Hepatocyte (in vitro differentiated cells): ENCODE results near the gene FAM83D. TPM values are rescaled to one million over a fixed set of nuclear protein-coding genes. Genes with fewer than 3 reads are reported as not detected.

ENCODE experiments used
- DNase-seq: peaks from one replicate; pipeline ENCODE4 v3.0.0-alpha.2; 2016; ENCODE audit warnings: low spot score
- H2AFZ ChIP-seq: fragments of 200-600 bp; sonication (generic); 2 replicates; pipeline ENCODE4 v1.6.0; 2016; ENCODE audit warnings: antibody characterized with exemption, mild to moderate bottlenecking
- H3K27ac ChIP-seq: fragments of 200-600 bp; sonication (generic); 2 replicates; pipeline ENCODE4 v1.5.1; 2016; ENCODE audit warnings: mild to moderate bottlenecking
- H3K27me3 ChIP-seq: fragments of 200-600 bp; sonication (generic); 2 replicates; pipeline ENCODE4 v1.6.1; 2016
- H3K36me3 ChIP-seq: fragments of 200-600 bp; sonication (generic); replicated peaks from 2 replicates; pipeline ENCODE4 v1.5.1; 2016; ENCODE audit warnings: low read depth; ENCODE audit not compliant: insufficient read depth
- H3K4me1 ChIP-seq: fragments of 200-600 bp; sonication (generic); 2 replicates; pipeline ENCODE4 v1.5.1; 2016; ENCODE audit warnings: mild to moderate bottlenecking, moderate library complexity; ENCODE audit not compliant: insufficient read depth
- H3K4me2 ChIP-seq: fragments of 200-600 bp; sonication (generic); 2 replicates; pipeline ENCODE4 v1.6.0; 2016
- H3K4me3 ChIP-seq: fragments of 200-600 bp; sonication (generic); 2 replicates; pipeline ENCODE4 v1.5.1; 2016; ENCODE audit warnings: mild to moderate bottlenecking
- H3K79me2 ChIP-seq: fragments of 200-600 bp; sonication (generic); 2 replicates; pipeline ENCODE4 v1.6.0; 2017; ENCODE audit warnings: mild to moderate bottlenecking
- H3K9me2 ChIP-seq: fragments of 200-600 bp; sonication (generic); replicated peaks from 2 replicates; pipeline ENCODE4 v1.6.0; 2017; ENCODE audit warnings: mild to moderate bottlenecking; ENCODE audit not compliant: insufficient read depth
- H3K9me3 ChIP-seq: fragments of 200-600 bp; sonication (generic); 2 replicates; pipeline ENCODE4 v1.5.1; 2016; ENCODE audit warnings: low read depth, mild to moderate bottlenecking
- H4K20me1 ChIP-seq: fragments of 200-600 bp; sonication (generic); 2 replicates; pipeline ENCODE4 v1.6.0; 2016; ENCODE audit warnings: mild to moderate bottlenecking; ENCODE audit not compliant: insufficient read depth, poor library complexity, severe bottlenecking
- EZH2 ChIP-seq: fragments of 200-600 bp; sonication (generic); IDR thresholded peaks from 2 replicates; pipeline ENCODE4 v1.6.1; 2016; ENCODE audit warnings: antibody characterized with exemption, mild to moderate bottlenecking, borderline replicate concordance
- EZH2phosphoT487 ChIP-seq: fragments of 200-600 bp; sonication (generic); IDR thresholded peaks from one replicate; pipeline ENCODE4 v1.6.1; 2018; ENCODE audit warnings: antibody characterized with exemption, mild to moderate bottlenecking, low read depth, moderate library complexity; ENCODE audit not compliant: unreplicated experiment, severe bottlenecking
- WGBS: methylation state at CpG from one replicate; pipeline ENCODE4 v1.1.6; 2016; ENCODE audit warnings: low lambda C conversion rate; ENCODE audit errors: missing lambda C conversion rate; 5-methylcytosine and 5-hydroxymethylcytosine counted together
- polyA plus RNA-seq: library from polyadenylated mRNA; unstranded; fragments of >200 nt; fragmentation: Nextera tagmentation; extraction: Ambion mirVana; gene quantifications from 2 replicates; pipeline ENCODE4 v1.2.1, GENCODE V29; 2016
- total RNA-seq: library from RNA; depleted of rRNA; stranded (reverse); fragments of >200 nt; gene quantifications from 2 replicates; pipeline ENCODE4 v1.2.3, GENCODE V29; 2014
- TF ChIP-seq, protein P1 (sequence below): fragments of 200-600 bp; sonication (generic); IDR thresholded peaks from 2 replicates; pipeline ENCODE4 v1.5.1; 2016; ENCODE audit warnings: antibody characterized with exemption, mild to moderate bottlenecking; ENCODE audit not compliant: poor library complexity

The FAM83D gene
- total and polyA plus RNA-seq, 2 experiments from 2014 or later = 5.4 to 6.3 TPM

DNA sequence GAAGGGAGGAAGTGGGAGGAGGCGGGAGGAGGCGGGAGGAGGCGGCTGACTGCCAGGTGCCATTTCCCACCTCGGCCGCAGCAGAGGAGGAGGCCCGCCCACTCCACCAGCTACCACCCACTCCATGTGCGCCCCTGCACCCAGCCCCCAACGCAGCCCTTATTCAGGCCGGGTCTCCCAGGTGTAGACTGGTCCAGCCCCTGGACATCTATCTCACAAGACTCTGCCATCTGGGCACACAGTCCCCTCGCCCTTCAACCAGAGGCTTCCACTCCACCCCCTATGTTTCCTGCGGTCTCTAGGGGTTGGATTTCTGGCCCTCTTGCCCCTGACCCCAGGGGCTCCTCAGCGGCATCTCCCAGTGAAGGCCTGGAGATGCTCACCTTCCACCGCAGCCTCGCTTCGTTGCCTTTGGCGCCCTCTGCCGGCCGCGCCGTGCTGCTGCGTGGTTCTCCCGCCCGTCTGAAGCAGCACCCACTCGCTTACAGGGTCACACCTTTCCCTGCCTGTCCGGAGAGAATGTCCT is 32.6 kb upstream of the FAM83D start:
- H3K4me2 ChIP-seq = peak overlapping the region; percentile 72
- H3K4me3 ChIP-seq = no peak overlapping the region
- DNase-seq = peak; percentile 79

DNA sequence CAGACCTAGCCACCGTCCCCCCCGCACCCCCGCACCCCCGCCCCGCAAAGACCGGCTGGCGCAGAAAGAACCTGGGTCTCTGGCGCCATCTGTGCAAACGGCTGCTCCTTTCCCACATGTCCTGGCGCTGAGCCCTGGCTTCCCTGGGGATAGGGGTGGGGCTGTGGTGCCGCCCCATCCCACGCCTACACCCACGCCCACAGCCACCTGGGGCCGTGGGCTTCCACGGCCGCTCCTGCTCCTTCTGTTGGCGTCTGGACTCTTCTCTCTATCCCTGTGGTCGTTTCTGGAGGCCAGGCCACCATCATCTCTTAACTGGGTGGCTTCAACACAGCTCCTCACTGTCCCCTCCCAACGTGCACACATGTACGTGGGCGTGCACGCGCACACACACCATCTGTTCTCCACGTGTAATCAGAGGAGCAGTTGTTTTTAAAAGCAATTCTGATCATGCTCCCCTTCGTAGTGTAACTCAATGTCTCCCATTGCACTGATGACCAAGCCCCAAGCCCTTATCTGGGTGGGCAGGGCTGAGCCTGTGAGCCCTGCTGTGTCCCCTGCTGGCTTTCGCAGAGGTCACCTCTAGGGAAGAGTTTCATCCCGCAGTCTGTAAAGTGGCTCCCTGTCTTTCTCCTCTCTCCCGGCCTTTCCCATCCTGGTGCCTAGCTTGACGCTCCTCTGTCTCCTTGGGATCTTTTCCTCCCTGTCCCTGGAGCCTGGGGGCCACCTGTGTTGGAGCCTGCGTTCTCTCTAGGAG is 31.9 kb upstream of the FAM83D start:
- Histone ChIP-seq H2AFZ (no peak overlapping the region), H3K36me3 (no peaks in the 10 kb centered on the region), H3K27me3 (peaks cover 23% of the 10 kb centered on the region), H3K4me3 (no peak overlapping the region), H3K9me3 (no peaks in the 10 kb centered on the region), H3K4me2 (peak overlapping the region; percentile 72), H3K27ac (no peak overlapping the region), H3K4me1 (no peaks in the 10 kb centered on the region), H4K20me1 (no peaks in the 10 kb centered on the region), H3K9me2 (no peaks in the 10 kb centered on the region), H3K79me2 (no peaks in the 10 kb centered on the region)
- DNase-seq = no peak
- WGBS = 30% methylated on average over 28 of the region's 30 CpGs
- TF ChIP-seq, protein P1, sequence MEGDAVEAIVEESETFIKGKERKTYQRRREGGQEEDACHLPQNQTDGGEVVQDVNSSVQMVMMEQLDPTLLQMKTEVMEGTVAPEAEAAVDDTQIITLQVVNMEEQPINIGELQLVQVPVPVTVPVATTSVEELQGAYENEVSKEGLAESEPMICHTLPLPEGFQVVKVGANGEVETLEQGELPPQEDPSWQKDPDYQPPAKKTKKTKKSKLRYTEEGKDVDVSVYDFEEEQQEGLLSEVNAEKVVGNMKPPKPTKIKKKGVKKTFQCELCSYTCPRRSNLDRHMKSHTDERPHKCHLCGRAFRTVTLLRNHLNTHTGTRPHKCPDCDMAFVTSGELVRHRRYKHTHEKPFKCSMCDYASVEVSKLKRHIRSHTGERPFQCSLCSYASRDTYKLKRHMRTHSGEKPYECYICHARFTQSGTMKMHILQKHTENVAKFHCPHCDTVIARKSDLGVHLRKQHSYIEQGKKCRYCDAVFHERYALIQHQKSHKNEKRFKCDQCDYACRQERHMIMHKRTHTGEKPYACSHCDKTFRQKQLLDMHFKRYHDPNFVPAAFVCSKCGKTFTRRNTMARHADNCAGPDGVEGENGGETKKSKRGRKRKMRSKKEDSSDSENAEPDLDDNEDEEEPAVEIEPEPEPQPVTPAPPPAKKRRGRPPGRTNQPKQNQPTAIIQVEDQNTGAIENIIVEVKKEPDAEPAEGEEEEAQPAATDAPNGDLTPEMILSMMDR = no peak
- TF ChIP-seq EZH2 = no peak
- no peak for TF ChIP-seq EZH2phosphoT487

More for the DNA sequence above, 32.6 kb upstream of the FAM83D start:
- peaks cover 23% of the 10 kb centered on the region for H3K27me3 ChIP-seq
- H3K79me2 ChIP-seq = no peaks in the 10 kb centered on the region
- TF ChIP-seq, protein P1 = peak; percentile 89
- no peak for TF ChIP-seq EZH2phosphoT487
- no peak for TF ChIP-seq EZH2
- H4K20me1 ChIP-seq = no peaks in the 10 kb centered on the region
- H3K9me2 ChIP-seq = no peaks in the 10 kb centered on the region
- no peak overlapping the region for H3K27ac ChIP-seq
- no peak overlapping the region for H2AFZ ChIP-seq
- no peaks in the 10 kb centered on the region for H3K4me1 ChIP-seq
- no peaks in the 10 kb centered on the region for H3K9me3 ChIP-seq
- H3K36me3 ChIP-seq = no peaks in the 10 kb centered on the region
- WGBS = 30% methylated on average over 18 of the region's 25 CpGs

DNA sequence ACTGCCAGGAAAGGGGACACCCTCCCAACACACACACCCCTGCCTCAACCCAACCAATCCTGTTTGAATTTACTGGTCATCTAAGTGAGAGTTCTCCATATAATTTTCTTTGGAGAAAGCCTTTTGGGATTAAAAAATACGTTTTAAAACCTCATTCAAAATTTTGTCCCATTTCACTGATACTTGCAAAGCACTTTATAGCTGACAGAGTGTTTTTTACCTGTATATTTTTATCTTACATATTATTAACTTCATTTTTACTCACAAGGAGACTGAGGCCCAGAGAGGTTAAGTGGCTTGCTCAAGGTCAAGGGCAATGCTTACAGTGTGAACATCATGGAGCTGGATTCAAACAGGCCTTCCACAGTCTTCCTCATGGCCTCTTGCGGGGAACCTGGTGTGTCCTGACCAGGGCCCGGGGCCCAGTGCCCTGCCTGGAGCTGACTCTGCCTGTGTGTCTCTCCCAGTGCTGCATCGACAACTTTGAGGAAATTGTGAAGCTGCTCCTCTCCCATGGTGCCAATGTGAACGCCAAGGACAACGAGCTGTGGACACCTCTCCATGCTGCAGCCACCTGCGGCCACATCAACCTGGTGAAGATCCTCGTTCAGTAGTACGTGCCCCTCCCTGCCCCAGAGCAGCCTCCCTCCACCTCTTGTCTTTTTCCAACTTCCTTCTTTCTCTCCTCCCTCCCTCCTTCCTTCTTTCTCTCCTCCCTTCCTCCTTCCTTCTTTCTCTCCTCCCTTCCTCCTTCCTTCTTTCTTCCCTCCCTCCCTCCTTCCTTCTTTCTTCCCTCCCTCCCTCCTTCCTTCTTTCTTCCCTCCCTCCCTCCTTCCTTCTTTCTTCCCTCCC is 30.9 kb upstream of the FAM83D start:
- DNase-seq = no peak
- TF ChIP-seq EZH2phosphoT487 (no peak), EZH2 (no peak)
- TF ChIP-seq, protein P1 = no peak
- Histone ChIP-seq H3K27ac (no peak overlapping the region), H4K20me1 (no peaks in the 10 kb centered on the region), H3K36me3 (no peaks in the 10 kb centered on the region), H3K4me2 (no peak overlapping the region), H3K79me2 (no peaks in the 10 kb centered on the region), H3K9me2 (no peaks in the 10 kb centered on the region), H3K27me3 (peaks cover 23% of the 10 kb centered on the region), H2AFZ (no peak overlapping the region), H3K4me3 (no peak overlapping the region), H3K4me1 (no peaks in the 10 kb centered on the region), H3K9me3 (no peaks in the 10 kb centered on the region)
- WGBS = 79% methylated on average over 9 of the region's 9 CpGs
